ENCODE results near the gene MT1B. TPM values are rescaled to one million over a fixed set of nuclear protein-coding genes. Genes with fewer than 3 reads are reported as not detected.

The MT1B gene
- total and polyA plus RNA-seq, 2 of the 13 experiments (the other 11 are each of a cell fraction or from before 2014, with no cell fraction given) = 0.89 TPM; not detected in 1

DNA sequence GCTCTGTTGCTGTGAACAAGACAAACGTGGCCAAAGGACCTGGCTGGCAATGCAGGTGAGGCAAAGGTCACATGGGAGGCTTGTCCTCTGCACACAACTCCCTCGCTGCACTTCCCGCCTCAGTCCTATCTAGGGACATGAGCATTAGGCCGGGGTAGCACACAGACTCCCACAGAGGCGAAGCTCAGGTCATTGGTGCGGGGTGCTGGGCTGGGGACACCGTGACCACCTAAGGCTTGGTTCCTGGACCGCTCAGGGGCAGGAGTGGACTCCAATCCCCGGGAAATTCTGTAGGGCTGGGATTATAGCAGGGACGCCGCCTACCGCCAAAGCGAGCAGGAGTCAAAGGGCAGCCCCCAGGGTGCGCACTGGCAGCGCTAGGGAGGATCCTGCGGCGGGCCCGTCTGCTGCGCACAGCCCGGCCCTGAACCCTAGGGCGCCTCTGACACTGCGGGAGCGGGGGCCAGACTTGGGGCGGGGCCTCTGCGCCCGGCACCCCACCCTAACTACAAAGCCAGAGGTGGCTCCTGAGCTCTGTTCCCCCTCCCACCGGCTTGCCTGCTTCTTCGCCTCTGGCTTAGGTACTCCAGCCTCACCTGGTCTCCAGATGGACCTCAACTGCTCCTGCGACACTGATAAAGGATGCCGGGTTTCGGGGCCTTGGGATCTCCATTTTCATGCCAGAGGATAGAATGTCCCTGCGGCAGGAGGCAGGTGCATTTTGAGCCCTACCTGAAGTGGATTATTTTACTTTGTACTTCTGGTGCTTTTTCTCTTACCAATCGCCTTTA lies 3.9 kb upstream of the MT1B start (continued):
- TF ChIP-seq, protein P1, sequence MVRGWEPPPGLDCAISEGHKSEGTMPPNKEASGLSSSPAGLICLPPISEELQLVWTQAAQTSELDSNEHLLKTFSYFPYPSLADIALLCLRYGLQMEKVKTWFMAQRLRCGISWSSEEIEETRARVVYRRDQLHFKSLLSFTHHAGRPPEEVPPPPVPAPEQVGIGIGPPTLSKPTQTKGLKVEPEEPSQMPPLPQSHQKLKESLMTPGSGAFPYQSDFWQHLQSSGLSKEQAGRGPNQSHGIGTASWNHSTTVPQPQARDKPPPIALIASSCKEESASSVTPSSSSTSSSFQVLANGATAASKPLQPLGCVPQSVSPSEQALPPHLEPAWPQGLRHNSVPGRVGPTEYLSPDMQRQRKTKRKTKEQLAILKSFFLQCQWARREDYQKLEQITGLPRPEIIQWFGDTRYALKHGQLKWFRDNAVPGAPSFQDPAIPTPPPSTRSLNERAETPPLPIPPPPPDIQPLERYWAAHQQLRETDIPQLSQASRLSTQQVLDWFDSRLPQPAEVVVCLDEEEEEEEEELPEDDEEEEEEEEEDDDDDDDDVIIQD (CRISPR knock-in tag; IDR thresholded peaks at IDR 0.05; ENCODE audit: low read depth) = no peak
- TF ChIP-seq, protein P2, sequence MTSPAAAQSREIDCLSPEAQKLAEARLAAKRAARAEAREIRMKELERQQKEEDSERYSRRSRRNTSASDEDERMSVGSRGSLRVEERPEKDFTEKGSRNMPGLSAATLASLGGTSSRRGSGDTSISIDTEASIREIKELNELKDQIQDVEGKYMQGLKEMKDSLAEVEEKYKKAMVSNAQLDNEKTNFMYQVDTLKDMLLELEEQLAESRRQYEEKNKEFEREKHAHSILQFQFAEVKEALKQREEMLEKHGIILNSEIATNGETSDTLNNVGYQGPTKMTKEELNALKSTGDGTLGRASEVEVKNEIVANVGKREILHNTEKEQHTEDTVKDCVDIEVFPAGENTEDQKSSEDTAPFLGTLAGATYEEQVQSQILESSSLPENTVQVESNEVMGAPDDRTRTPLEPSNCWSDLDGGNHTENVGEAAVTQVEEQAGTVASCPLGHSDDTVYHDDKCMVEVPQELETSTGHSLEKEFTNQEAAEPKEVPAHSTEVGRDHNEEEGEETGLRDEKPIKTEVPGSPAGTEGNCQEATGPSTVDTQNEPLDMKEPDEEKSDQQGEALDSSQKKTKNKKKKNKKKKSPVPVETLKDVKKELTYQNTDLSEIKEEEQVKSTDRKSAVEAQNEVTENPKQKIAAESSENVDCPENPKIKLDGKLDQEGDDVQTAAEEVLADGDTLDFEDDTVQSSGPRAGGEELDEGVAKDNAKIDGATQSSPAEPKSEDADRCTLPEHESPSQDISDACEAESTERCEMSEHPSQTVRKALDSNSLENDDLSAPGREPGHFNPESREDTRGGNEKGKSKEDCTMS (CRISPR knock-in tag; conservative IDR thresholded peaks at IDR 0.05) = no peak
- TF ChIP-seq ZNF101 (CRISPR knock-in tag; IDR thresholded peaks at IDR 0.05; ENCODE audit: borderline replicate concordance, low read depth) = no peak
- TF ChIP-seq CEBPG (CRISPR knock-in tag; IDR thresholded peaks at IDR 0.05) = no peak
- peak; percentile 66; the same call in 1 of the 2 replicates for TF ChIP-seq ZNF724P (CRISPR knock-in tag; IDR thresholded peaks at IDR 0.05; ENCODE audit: borderline replicate concordance)
- TF ChIP-seq MAFK (conservative IDR thresholded peaks at IDR 0.05 in 1 of 2, IDR thresholded peaks at IDR 0.05 in 1 of 2; ENCODE audit: low read length in 2 of 2) = no peak
- no peak for TF ChIP-seq PCBP2 (optimal IDR thresholded peaks at IDR 0.05; ENCODE audit: low read depth, low read length, poor library complexity, severe bottlenecking)
- TF ChIP-seq PAF1 (CRISPR knock-in tag; IDR thresholded peaks at IDR 0.05) = no peak
- no peak for TF ChIP-seq SNAPC2 (CRISPR knock-in tag; IDR thresholded peaks at IDR 0.05)
- no peak for TF ChIP-seq RBM39 (IDR thresholded peaks at IDR 0.05; ENCODE audit: low read depth, low read length, poor library complexity, severe bottlenecking)
- TF ChIP-seq, protein P3, sequence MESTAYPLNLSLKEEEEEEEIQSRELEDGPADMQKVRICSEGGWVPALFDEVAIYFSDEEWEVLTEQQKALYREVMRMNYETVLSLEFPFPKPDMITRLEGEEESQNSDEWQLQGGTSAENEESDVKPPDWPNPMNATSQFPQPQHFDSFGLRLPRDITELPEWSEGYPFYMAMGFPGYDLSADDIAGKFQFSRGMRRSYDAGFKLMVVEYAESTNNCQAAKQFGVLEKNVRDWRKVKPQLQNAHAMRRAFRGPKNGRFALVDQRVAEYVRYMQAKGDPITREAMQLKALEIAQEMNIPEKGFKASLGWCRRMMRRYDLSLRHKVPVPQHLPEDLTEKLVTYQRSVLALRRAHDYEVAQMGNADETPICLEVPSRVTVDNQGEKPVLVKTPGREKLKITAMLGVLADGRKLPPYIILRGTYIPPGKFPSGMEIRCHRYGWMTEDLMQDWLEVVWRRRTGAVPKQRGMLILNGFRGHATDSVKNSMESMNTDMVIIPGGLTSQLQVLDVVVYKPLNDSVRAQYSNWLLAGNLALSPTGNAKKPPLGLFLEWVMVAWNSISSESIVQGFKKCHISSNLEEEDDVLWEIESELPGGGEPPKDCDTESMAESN (CRISPR knock-in tag; conservative IDR thresholded peaks at IDR 0.05) = peak; percentile 62; the same call in 1 of the 2 replicates
- TF ChIP-seq, protein P4, sequence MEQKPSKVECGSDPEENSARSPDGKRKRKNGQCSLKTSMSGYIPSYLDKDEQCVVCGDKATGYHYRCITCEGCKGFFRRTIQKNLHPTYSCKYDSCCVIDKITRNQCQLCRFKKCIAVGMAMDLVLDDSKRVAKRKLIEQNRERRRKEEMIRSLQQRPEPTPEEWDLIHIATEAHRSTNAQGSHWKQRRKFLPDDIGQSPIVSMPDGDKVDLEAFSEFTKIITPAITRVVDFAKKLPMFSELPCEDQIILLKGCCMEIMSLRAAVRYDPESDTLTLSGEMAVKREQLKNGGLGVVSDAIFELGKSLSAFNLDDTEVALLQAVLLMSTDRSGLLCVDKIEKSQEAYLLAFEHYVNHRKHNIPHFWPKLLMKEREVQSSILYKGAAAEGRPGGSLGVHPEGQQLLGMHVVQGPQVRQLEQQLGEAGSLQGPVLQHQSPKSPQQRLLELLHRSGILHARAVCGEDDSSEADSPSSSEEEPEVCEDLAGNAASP (CRISPR knock-in tag; IDR thresholded peaks at IDR 0.05; ENCODE audit: borderline replicate concordance) = no peak
- no peak for TF ChIP-seq ZNF337 (CRISPR knock-in tag; IDR thresholded peaks at IDR 0.05; ENCODE audit: borderline replicate concordance, low read depth)
- peak; percentile 46; the same call in 1 of the 2 replicates for TF ChIP-seq NRL (CRISPR knock-in tag; IDR thresholded peaks at IDR 0.05; ENCODE audit: borderline replicate concordance)
- TF ChIP-seq NAIF1 (CRISPR knock-in tag; IDR thresholded peaks at IDR 0.05; ENCODE audit: borderline replicate concordance) = no peak
- no peak for TF ChIP-seq ZIK1 (CRISPR knock-in tag; IDR thresholded peaks at IDR 0.05; ENCODE audit: borderline replicate concordance, low read depth)
- no peak for TF ChIP-seq ZFP82 (CRISPR knock-in tag; IDR thresholded peaks at IDR 0.05; ENCODE audit: borderline replicate concordance)
- no peak for TF ChIP-seq SNAI1 (CRISPR knock-in tag; IDR thresholded peaks at IDR 0.05; ENCODE audit: borderline replicate concordance)
- TF ChIP-seq ZMYM3 (CRISPR knock-in tag; IDR thresholded peaks at IDR 0.05) = peak; percentile 60; the same call in 1 of the 2 replicates
- no peak; the same call in 1 of the 2 replicates for TF ChIP-seq ZNF777 (CRISPR knock-in tag; IDR thresholded peaks at IDR 0.05)
